C4-2B (cell line): ENCODE measurements around the gene EIF4B.

Experiments
- H3K27ac ChIP-seq: fragments of 450-650 bp; 2 replicates; pipeline ENCODE4 v1.5.1; 2017
- CTCF ChIP-seq: fragments of 450-650 bp; conservative IDR thresholded peaks from 2 replicates; pipeline ENCODE4 v1.5.1; 2017; ENCODE audit warnings: mild to moderate bottlenecking
- ZFX ChIP-seq: fragments of 450-650 bp; IDR thresholded peaks from 2 replicates; pipeline ENCODE4 v1.6.1; 2017

Gene EIF4B

GRCh38 chr12:53005215-53005985 lies 856 bp upstream of the EIF4B start:
- H3K27ac ChIP-seq, result peak overlapping the region; percentile 100
- TF ChIP-seq ZFX (no peak), CTCF (no peak)

GRCh38 chr12:53006810-53007309 lies 604 bp downstream of the EIF4B start:
- TF ChIP-seq CTCF (no peak), ZFX (no peak)
- H3K27ac ChIP-seq, result peak overlapping the region; percentile 100

GRCh38 chr12:53007343-53007742 lies 1.1 kb downstream of the EIF4B start:
- TF ChIP-seq CTCF, result no peak
- TF ChIP-seq ZFX, result no peak
- H3K27ac ChIP-seq, result peak overlapping the region; percentile 100

GRCh38 chr12:53008760-53009159 lies 2.5 kb downstream of the EIF4B start:
- H3K27ac ChIP-seq, result peak overlapping the region; percentile 36

- TF ChIP-seq CTCF, result no peak
- no peak for TF ChIP-seq ZFX
- peak overlapping the region; percentile 28 for H3K27ac ChIP-seq
Measured at GRCh38 chr12:53010955-53011354, 4.7 kb downstream of the EIF4B start.

- H3K27ac ChIP-seq, result peak overlapping the region; percentile 27; the same call in 1 of the 2 replicates
- TF ChIP-seq ZFX (no peak), CTCF (no peak)
Measured at GRCh38 chr12:53011889-53012288, 5.6 kb downstream of the EIF4B start.

- no peak overlapping the region for H3K27ac ChIP-seq
Measured at GRCh38 chr12:53012928-53013327, 6.7 kb downstream of the EIF4B start.

More at GRCh38 chr12:53012928-53013327, 6.7 kb downstream of the EIF4B start:
- no peak for TF ChIP-seq CTCF
- TF ChIP-seq ZFX, result no peak
